SK-N-SH (cell line): ENCODE measurements around the gene ARHGAP44. TPM values are rescaled to one million over a fixed set of nuclear protein-coding genes. Genes with fewer than 3 reads are reported as not detected.

Experiments
- CTCF ChIA-PET: fragments of 300-600, 350-600 bp; formaldehyde crosslinking; extraction: SDS; loops from one replicate; lab custom pipeline; 2021; lab: Yijun Ruan, JAX
- POLR2A ChIA-PET: fragments of 350-600 bp; sonication (Branson Sonifier 250); formaldehyde crosslinking; extraction: SDS; loops from one replicate; lab custom pipeline; 2020; ENCODE audit warnings: antibody characterized with exemption, inconsistent platforms; lab: Yijun Ruan, JAX
- DNase-seq: peaks from one replicate; pipeline ENCODE4 v3.0.0; 2012
- H2AFZ ChIP-seq: fragments of 200-600 bp; sonication (generic); 2 replicates; pipeline ENCODE4 v1.8.1; 2016; ENCODE audit warnings: antibody characterized with exemption, mild to moderate bottlenecking, low read depth
- H3F3A ChIP-seq: fragments of 200-600 bp; sonication (generic); replicated peaks from 2 replicates; pipeline ENCODE3; 2016; ENCODE audit warnings: antibody characterized with exemption, mild to moderate bottlenecking; ENCODE audit not compliant: insufficient read depth
- H3K27ac ChIP-seq, 2 experiments: fragments of 200-500 bp in 1 of 2; fragments of 200-600 bp in 1 of 2; sonication (Bioruptor generic) in 1 of 2; sonication (generic), shearing (Covaris generic) in 1 of 2; 2 replicates each; pipeline versions ENCODE4 v1.5.1 to v1.6.1; 2014 to 2016; ENCODE audit warnings: low read depth in 2 of 2, inconsistent platforms in 1 of 2, low read length in 1 of 2, mild to moderate bottlenecking in 1 of 2, mixed read lengths in 1 of 2
- H3K27me3 ChIP-seq: fragments of 200-600 bp; sonication (generic), shearing (Covaris generic); 2 replicates; pipeline ENCODE4 v1.6.1; 2016; ENCODE audit warnings: mixed run types; ENCODE audit not compliant: insufficient read depth
- H3K36me3 ChIP-seq, 2 experiments: fragments of 200-500 bp in 1 of 2; fragments of 200-600 bp in 1 of 2; sonication (Bioruptor generic) in 1 of 2; sonication (generic) in 1 of 2; replicated peaks in 1 of 2; 2 replicates each; pipeline versions ENCODE3 to v1.5.1; 2014 to 2016; ENCODE audit warnings: low read length in 1 of 2, mild to moderate bottlenecking in 1 of 2; ENCODE audit not compliant: insufficient read depth in 2 of 2, control insufficient read depth in 1 of 2
- H3K4me1 ChIP-seq, 2 experiments: fragments of 200-500 bp in 1 of 2; fragments of 200-600 bp in 1 of 2; sonication (Bioruptor generic) in 1 of 2; sonication (generic), shearing (Covaris generic) in 1 of 2; 2 replicates each; pipeline versions ENCODE4 v1.5.1 to v1.6.1; 2014 to 2016; ENCODE audit warnings: low read depth in 1 of 2, low read length in 1 of 2, mixed run types in 1 of 2; ENCODE audit not compliant: insufficient read depth in 2 of 2, control insufficient read depth in 1 of 2
- H3K4me2 ChIP-seq: fragments of 200-600 bp; sonication (generic), shearing (Covaris generic); 2 replicates; pipeline ENCODE4 v1.6.1; 2017; ENCODE audit warnings: mixed run types
- H3K4me3 ChIP-seq, 2 experiments: fragments of 200-500 bp in 1 of 2; fragments of 200-600 bp in 1 of 2; sonication (Bioruptor generic) in 1 of 2; sonication (generic), shearing (Covaris generic) in 1 of 2; 2 replicates each; pipeline versions ENCODE4 v1.5.1 to v1.8.1; 2014 to 2016; ENCODE audit warnings: low read depth in 2 of 2, inconsistent platforms in 1 of 2, low read length in 1 of 2, mild to moderate bottlenecking in 1 of 2, mixed read lengths in 1 of 2, moderate library complexity in 1 of 2
- H3K79me2 ChIP-seq: fragments of 200-600 bp; sonication (generic); 2 replicates; pipeline ENCODE4 v1.8.1; 2017; ENCODE audit warnings: mild to moderate bottlenecking; ENCODE audit not compliant: insufficient read depth
- H3K9ac ChIP-seq: fragments of 200-600 bp; sonication (generic); 2 replicates; pipeline ENCODE4 v1.6.1; 2017; ENCODE audit warnings: mixed run types
- H3K9me2 ChIP-seq: fragments of 200-600 bp; sonication (generic); 2 replicates; pipeline ENCODE4 v1.6.1; 2017; ENCODE audit warnings: mixed run types
- H3K9me3 ChIP-seq: fragments of 200-600 bp; sonication (generic); 2 replicates; pipeline ENCODE4 v1.6.1; 2017; ENCODE audit warnings: mixed run types, mild to moderate bottlenecking, moderate library complexity
- H4K20me1 ChIP-seq: fragments of 200-600 bp; sonication (generic); 2 replicates; pipeline ENCODE4 v1.6.1; 2017; ENCODE audit warnings: mild to moderate bottlenecking, mixed run types; ENCODE audit not compliant: insufficient read depth
- CTCF ChIP-seq: fragments of 200-600 bp; sonication (generic); IDR thresholded peaks from 2 replicates; pipeline ENCODE4 v1.6.1; 2017; ENCODE audit warnings: antibody characterized with exemption, mild to moderate bottlenecking, moderate library complexity
- FOSL2 ChIP-seq: IDR thresholded peaks from 2 replicates; pipeline ENCODE4 v1.4.0; 2012; ENCODE audit warnings: low read depth, mild to moderate bottlenecking, moderate library complexity, borderline replicate concordance
- FOXJ3 ChIP-seq: sonication (generic); formaldehyde crosslinking; IDR thresholded peaks from 2 replicates; pipeline ENCODE4 v1.5.1; 2020; ENCODE audit warnings: mild to moderate bottlenecking, missing genetic modification reagents
- GATA2 ChIP-seq: sonication (generic); formaldehyde crosslinking; IDR thresholded peaks from 2 replicates; pipeline ENCODE4 v1.5.0; 2020; ENCODE audit warnings: mild to moderate bottlenecking, missing genetic modification reagents
- MXI1 ChIP-seq: IDR thresholded peaks from 2 replicates; pipeline ENCODE4 v1.6.1; 2012; ENCODE audit warnings: mild to moderate bottlenecking, low read depth, low read length, improper control_type of control experiment
- NFIC ChIP-seq: IDR thresholded peaks from 2 replicates; pipeline ENCODE4 v1.4.0; 2012; ENCODE audit warnings: borderline replicate concordance
- PBX3 ChIP-seq: IDR thresholded peaks from 2 replicates; pipeline ENCODE4; 2012
- SMC3 ChIP-seq: IDR thresholded peaks from 2 replicates; pipeline ENCODE4 v1.6.1; 2012; ENCODE audit warnings: low read depth, low read length, improper control_type of control experiment
- TAF1 ChIP-seq: IDR thresholded peaks from 2 replicates; pipeline ENCODE4 v1.6.1; 2012; ENCODE audit warnings: low read depth, mild to moderate bottlenecking, low read length, moderate library complexity, borderline replicate concordance
- TCF12 ChIP-seq: IDR thresholded peaks from 2 replicates; pipeline ENCODE4 v1.4.0; 2012
- YY1 ChIP-seq: IDR thresholded peaks from 2 replicates; pipeline ENCODE4 v1.4.0; 2012; ENCODE audit warnings: low read depth, mild to moderate bottlenecking
- WGBS: methylation state at CpG from one replicate; pipeline ENCODE4 v1.1.6; 2017; ENCODE audit warnings: low lambda C conversion rate; 5-methylcytosine and 5-hydroxymethylcytosine counted together
- polyA plus RNA-seq, 3 experiments: library from polyadenylated mRNA; depleted of rRNA; stranded (reverse); fragments of >200 nt; gene quantifications; 2 replicates each; pipeline ENCODE4 v1.2.3, GENCODE V29; 2012
- TF ChIP-seq, protein P1 (sequence below): IDR thresholded peaks from 2 replicates; pipeline ENCODE4 v1.6.1; 2012; ENCODE audit warnings: mild to moderate bottlenecking, low read depth, low read length, moderate library complexity
- TF ChIP-seq, protein P2 (sequence below): IDR thresholded peaks from 2 replicates; pipeline ENCODE4 v1.4.0; 2012; ENCODE audit warnings: low read depth
- TF ChIP-seq, protein P3 (sequence below): fragments of 150-350 bp; IDR thresholded peaks from 2 replicates; pipeline ENCODE4 v1.6.1; 2017; ENCODE audit warnings: antibody characterized with exemption, low read length, low read depth, borderline replicate concordance

Gene ARHGAP44
- polyA plus RNA-seq, 1 of the 3 experiments (the other 2 are of a cell fraction), result 0.28 TPM

- Histone ChIP-seq H3K27me3 (peaks cover 4% of the 10 kb centered on the region; the same call in 1 of the 2 replicates), H3K9ac (no peak overlapping the region), H3K9me2 (no peaks in the 10 kb centered on the region), H3K36me3 (no peaks in the 10 kb centered on the region), H3F3A (no peaks in the 10 kb centered on the region)
- TF ChIP-seq, protein P1, sequence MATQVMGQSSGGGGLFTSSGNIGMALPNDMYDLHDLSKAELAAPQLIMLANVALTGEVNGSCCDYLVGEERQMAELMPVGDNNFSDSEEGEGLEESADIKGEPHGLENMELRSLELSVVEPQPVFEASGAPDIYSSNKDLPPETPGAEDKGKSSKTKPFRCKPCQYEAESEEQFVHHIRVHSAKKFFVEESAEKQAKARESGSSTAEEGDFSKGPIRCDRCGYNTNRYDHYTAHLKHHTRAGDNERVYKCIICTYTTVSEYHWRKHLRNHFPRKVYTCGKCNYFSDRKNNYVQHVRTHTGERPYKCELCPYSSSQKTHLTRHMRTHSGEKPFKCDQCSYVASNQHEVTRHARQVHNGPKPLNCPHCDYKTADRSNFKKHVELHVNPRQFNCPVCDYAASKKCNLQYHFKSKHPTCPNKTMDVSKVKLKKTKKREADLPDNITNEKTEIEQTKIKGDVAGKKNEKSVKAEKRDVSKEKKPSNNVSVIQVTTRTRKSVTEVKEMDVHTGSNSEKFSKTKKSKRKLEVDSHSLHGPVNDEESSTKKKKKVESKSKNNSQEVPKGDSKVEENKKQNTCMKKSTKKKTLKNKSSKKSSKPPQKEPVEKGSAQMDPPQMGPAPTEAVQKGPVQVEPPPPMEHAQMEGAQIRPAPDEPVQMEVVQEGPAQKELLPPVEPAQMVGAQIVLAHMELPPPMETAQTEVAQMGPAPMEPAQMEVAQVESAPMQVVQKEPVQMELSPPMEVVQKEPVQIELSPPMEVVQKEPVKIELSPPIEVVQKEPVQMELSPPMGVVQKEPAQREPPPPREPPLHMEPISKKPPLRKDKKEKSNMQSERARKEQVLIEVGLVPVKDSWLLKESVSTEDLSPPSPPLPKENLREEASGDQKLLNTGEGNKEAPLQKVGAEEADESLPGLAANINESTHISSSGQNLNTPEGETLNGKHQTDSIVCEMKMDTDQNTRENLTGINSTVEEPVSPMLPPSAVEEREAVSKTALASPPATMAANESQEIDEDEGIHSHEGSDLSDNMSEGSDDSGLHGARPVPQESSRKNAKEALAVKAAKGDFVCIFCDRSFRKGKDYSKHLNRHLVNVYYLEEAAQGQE, result no peak
- TF ChIP-seq NFIC, result no peak
- no peak for TF ChIP-seq CTCF
- TF ChIP-seq SMC3, result no peak
- TF ChIP-seq GATA2 (CRISPR knock-in tag), result no peak
- TF ChIP-seq, protein P2, sequence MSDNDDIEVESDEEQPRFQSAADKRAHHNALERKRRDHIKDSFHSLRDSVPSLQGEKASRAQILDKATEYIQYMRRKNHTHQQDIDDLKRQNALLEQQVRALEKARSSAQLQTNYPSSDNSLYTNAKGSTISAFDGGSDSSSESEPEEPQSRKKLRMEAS, result no peak
- TF ChIP-seq, all 33 proteins: peak for 0
- Histone ChIP-seq H4K20me1 (no peaks in the 10 kb centered on the region), H3K4me1 (no peaks in the 10 kb centered on the region), H3K79me2 (no peaks in the 10 kb centered on the region), H3K4me3 (no peak overlapping the region), H3K27ac (no peak overlapping the region), H3K4me2 (no peak overlapping the region), H2AFZ (no peak overlapping the region), H3K9me3 (no peaks in the 10 kb centered on the region)
- no peak for DNase-seq
- ChIA-PET POLR2A (no interaction called here), CTCF (no interaction called here)
- WGBS, result 18% methylated on average over 4 of the region's 4 CpGs
These were observed 21.0 kb upstream of the ARHGAP44 start for GRCh38 chr17:12768255-12768654.

- Histone ChIP-seq H3K4me3 (no peak overlapping the region), H4K20me1 (no peaks in the 10 kb centered on the region), H2AFZ (no peak overlapping the region), H3K27ac (no peak overlapping the region), H3K9me2 (no peaks in the 10 kb centered on the region), H3K4me2 (no peak overlapping the region), H3F3A (no peaks in the 10 kb centered on the region), H3K9ac (no peak overlapping the region), H3K4me1 (no peaks in the 10 kb centered on the region), H3K36me3 (no peaks in the 10 kb centered on the region), H3K27me3 (peaks cover 4% of the 10 kb centered on the region; the same call in 1 of the 2 replicates), H3K79me2 (no peaks in the 10 kb centered on the region), H3K9me3 (no peaks in the 10 kb centered on the region)
- no peak for TF ChIP-seq FOSL2
- TF ChIP-seq TCF12, result no peak
- no peak for TF ChIP-seq YY1
- TF ChIP-seq MXI1, result no peak
- no peak for TF ChIP-seq FOXJ3 (CRISPR knock-in tag)
- TF ChIP-seq SMC3, result no peak
- TF ChIP-seq, protein P1, result no peak
- no peak for TF ChIP-seq PBX3
- no peak for TF ChIP-seq NFIC
- TF ChIP-seq TAF1, result no peak
- TF ChIP-seq, protein P3, sequence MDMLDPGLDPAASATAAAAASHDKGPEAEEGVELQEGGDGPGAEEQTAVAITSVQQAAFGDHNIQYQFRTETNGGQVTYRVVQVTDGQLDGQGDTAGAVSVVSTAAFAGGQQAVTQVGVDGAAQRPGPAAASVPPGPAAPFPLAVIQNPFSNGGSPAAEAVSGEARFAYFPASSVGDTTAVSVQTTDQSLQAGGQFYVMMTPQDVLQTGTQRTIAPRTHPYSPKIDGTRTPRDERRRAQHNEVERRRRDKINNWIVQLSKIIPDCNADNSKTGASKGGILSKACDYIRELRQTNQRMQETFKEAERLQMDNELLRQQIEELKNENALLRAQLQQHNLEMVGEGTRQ, result no peak
- ChIA-PET POLR2A (no interaction called here), CTCF (no interaction called here)
- WGBS, result 41% methylated on average over 6 of the region's 6 CpGs
- DNase-seq, result no peak
These were observed 19.3 kb upstream of the ARHGAP44 start for GRCh38 chr17:12769981-12770380.
